ENCODE results near the gene TRIP10. TPM values are rescaled to one million over a fixed set of nuclear protein-coding genes. Genes with fewer than 3 reads are reported as not detected.

The TRIP10 gene
- total and polyA plus RNA-seq, 4 donors: 3.4 to 9.9 (median 7.4) TPM

DNA sequence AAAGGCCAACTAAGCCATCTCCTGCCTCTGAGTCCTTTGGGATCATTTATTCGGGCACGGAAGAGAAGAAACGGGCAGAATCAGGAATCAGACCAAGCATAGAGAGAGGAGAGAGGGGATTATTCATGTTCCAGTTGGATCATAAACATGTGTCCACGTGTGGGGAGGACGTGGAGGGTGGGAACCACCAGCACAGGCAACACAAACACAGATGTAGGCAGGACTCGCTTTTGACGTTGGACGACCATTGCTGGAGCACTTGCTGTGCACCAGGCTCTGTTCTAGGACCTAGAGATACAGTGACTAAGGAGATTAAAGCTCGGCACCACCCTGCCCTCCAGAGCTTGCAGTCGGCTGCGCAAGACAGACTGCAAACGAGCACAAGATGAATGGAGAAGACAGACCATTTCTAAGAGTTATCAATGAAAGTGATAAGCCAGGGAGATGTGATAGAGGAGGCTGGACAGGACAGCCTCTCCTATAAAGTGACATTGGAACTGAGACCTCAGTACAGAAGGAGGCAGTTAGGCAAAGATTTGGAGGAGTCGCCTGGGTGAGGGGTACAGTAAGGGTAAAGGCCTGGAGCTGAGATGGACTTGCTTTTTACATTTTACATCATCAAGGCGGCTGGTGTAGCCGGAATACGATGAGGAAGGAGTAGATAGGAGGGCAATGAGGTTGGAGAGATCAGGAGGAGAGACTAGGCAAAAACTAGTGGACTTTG is 27.0 kb downstream of the TRIP10 start:
- no peaks in the 10 kb centered on the region for H3K36me3 ChIP-seq (ENCODE audit: control insufficient read depth in 4 of 4, insufficient read depth in 3 of 4, low read depth in 1 of 4, low read length in 3 of 4)
- no peaks in the 10 kb centered on the region for H3K9me3 ChIP-seq (ENCODE audit: control insufficient read depth in 4 of 4, low read length in 3 of 4)
- peak overlapping the region in 2 of 3 donors; percentile 13 to 36 for H3K4me3 ChIP-seq (ENCODE audit: low read depth in 1 of 3, low read length in 3 of 3)
- H3K27me3 ChIP-seq (ENCODE audit: control insufficient read depth in 4 of 4, insufficient read depth in 4 of 4, low read length in 3 of 4): no peaks in the 10 kb centered on the region
- peaks cover 12 to 26% (median 19%) of the 10 kb centered on the region in 4 donors for H3K4me1 ChIP-seq (ENCODE audit: control insufficient read depth in 4 of 4, insufficient read depth in 4 of 4, low read length in 3 of 4)
- TF ChIP-seq HNF4A (conservative IDR thresholded peaks at IDR 0.05): peak in 1 of 2 donors; percentile 9
- TF ChIP-seq, protein P1, sequence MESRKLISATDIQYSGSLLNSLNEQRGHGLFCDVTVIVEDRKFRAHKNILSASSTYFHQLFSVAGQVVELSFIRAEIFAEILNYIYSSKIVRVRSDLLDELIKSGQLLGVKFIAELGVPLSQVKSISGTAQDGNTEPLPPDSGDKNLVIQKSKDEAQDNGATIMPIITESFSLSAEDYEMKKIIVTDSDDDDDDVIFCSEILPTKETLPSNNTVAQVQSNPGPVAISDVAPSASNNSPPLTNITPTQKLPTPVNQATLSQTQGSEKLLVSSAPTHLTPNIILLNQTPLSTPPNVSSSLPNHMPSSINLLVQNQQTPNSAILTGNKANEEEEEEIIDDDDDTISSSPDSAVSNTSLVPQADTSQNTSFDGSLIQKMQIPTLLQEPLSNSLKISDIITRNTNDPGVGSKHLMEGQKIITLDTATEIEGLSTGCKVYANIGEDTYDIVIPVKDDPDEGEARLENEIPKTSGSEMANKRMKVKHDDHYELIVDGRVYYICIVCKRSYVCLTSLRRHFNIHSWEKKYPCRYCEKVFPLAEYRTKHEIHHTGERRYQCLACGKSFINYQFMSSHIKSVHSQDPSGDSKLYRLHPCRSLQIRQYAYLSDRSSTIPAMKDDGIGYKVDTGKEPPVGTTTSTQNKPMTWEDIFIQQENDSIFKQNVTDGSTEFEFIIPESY (IDR thresholded peaks at IDR 0.05): no peak
- peak overlapping the region; percentile 8 to 25 for H3K27ac ChIP-seq (ENCODE audit: low read depth in 1 of 2, low read length in 2 of 2)
- DNase-seq (ENCODE audit: low spot score): no peak
- 26% methylated on average over 16 of the region's 16 CpGs for WGBS
- H3K9ac ChIP-seq (ENCODE audit: low read depth in 1 of 2, low read length in 2 of 2): peak overlapping the region in 1 of 2 donors; percentile 25

DNA sequence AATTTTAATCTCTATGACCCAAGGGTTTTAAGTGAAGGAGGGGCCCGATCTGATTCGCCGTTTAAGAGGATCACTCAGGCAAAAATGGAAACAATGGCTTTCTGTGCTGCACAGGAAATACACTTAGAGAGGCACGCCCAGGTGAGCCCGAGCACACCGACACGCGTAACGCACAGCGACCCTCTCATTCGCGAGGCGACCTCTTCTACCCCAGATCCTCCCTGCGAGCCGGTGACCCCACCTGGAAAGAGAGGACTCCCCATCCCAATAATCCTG is 27.5 kb downstream of the TRIP10 start:
- Histone ChIP-seq H3K27me3 (ENCODE audit: control insufficient read depth in 4 of 4, insufficient read depth in 4 of 4, low read length in 3 of 4) (no peaks in the 10 kb centered on the region), H3K4me3 (ENCODE audit: low read depth in 1 of 3, low read length in 3 of 3) (peak overlapping the region in 2 of 3 donors; percentile 13 to 36), H3K27ac (ENCODE audit: low read depth in 1 of 2, low read length in 2 of 2) (no peak overlapping the region), H3K4me1 (ENCODE audit: control insufficient read depth in 4 of 4, insufficient read depth in 4 of 4, low read length in 3 of 4) (peaks cover 12 to 26% (median 19%) of the 10 kb centered on the region in 4 donors), H3K9me3 (ENCODE audit: control insufficient read depth in 4 of 4, low read length in 3 of 4) (no peaks in the 10 kb centered on the region), H3K9ac (ENCODE audit: low read depth in 1 of 2, low read length in 2 of 2) (peak overlapping the region in 1 of 2 donors; percentile 25), H3K36me3 (ENCODE audit: control insufficient read depth in 4 of 4, insufficient read depth in 3 of 4, low read depth in 1 of 4, low read length in 3 of 4) (no peaks in the 10 kb centered on the region)
- DNase-seq (ENCODE audit: low spot score): no peak
- TF ChIP-seq RXRA (IDR thresholded peaks at IDR 0.05): no peak
- no peak for TF ChIP-seq SP1 (IDR thresholded peaks at IDR 0.05)
- TF ChIP-seq TAF1 (conservative IDR thresholded peaks at IDR 0.05): no peak
- TF ChIP-seq, protein P2, sequence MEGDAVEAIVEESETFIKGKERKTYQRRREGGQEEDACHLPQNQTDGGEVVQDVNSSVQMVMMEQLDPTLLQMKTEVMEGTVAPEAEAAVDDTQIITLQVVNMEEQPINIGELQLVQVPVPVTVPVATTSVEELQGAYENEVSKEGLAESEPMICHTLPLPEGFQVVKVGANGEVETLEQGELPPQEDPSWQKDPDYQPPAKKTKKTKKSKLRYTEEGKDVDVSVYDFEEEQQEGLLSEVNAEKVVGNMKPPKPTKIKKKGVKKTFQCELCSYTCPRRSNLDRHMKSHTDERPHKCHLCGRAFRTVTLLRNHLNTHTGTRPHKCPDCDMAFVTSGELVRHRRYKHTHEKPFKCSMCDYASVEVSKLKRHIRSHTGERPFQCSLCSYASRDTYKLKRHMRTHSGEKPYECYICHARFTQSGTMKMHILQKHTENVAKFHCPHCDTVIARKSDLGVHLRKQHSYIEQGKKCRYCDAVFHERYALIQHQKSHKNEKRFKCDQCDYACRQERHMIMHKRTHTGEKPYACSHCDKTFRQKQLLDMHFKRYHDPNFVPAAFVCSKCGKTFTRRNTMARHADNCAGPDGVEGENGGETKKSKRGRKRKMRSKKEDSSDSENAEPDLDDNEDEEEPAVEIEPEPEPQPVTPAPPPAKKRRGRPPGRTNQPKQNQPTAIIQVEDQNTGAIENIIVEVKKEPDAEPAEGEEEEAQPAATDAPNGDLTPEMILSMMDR (IDR thresholded peaks at IDR 0.05; ENCODE audit: low read depth, low read length, missing input control): no peak
- no peak for TF ChIP-seq JUND (IDR thresholded peaks at IDR 0.05)
- TF ChIP-seq HNF4A (conservative IDR thresholded peaks at IDR 0.05): peak in 1 of 2 donors; percentile 31
- no peak for TF ChIP-seq GABPA (IDR thresholded peaks at IDR 0.05 in 1 of 2, conservative IDR thresholded peaks at IDR 0.05 in 1 of 2)
- WGBS: 2% methylated on average over 15 of the region's 15 CpGs

DNA sequence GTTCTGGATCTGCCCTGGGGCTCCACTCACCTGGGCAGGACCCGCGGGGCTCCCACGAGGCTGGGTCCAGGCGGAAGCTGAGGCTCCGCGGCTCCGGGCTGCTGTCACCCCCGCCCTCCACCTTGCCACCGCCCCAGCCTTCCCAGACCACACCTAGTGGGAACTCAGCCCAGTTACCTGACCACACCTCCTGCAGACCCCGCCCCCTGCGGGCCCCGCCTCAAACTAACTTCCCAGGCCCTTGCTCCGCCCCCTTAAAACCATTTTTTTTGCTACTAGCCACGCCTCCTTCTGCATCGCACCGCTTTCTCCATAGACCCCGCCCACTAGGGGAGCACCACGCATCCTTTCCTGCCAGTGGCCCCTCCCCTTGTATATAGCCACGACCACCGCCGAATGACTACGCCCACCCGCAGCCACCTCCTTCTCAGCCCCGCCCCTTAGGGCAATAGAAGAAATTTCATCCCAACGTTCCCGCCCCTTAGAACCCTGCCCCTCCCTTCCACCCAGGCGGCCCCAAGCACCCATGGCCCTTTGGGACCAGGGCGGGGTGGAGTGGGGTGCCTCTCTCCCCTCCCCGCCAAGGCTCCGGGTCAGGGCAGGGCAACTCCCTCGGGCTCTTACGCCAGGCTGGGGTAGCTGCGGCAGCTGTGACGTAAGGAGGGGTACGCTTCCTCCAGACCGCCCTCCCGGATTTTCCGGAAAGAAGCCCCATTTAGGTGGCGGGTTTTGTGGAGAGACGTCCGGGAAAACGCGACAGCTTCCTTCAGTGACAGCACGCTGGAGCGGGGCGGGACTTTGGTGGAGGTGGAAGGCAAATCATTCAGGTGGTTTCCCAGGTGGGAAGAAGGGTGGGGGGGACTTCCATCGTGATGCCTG is 28.1 kb downstream of the TRIP10 start, which contains the start of gene SH2D3A:
SH2D3A (minus strand) TSS at position 79 of the 879 bp plus-strand sequence. CDS start 3,687 bp downstream, outside the sequence.
- Histone ChIP-seq H3K9me3 (ENCODE audit: control insufficient read depth in 4 of 4, low read length in 3 of 4) (no peaks in the 10 kb centered on the region), H3K9ac (ENCODE audit: low read depth in 1 of 2, low read length in 2 of 2) (peak within 1 kb of the TSS in 1 of 2 donors; percentile 25)

More for the DNA sequence above, 28.1 kb downstream of the TRIP10 start, which contains the start of gene SH2D3A:
- no peak for TF ChIP-seq HNF4G (IDR thresholded peaks at IDR 0.05)
- TF ChIP-seq SP1 (IDR thresholded peaks at IDR 0.05): peak; percentile 39
- no peak for TF ChIP-seq JUND (IDR thresholded peaks at IDR 0.05)
- H3K4me1 ChIP-seq (ENCODE audit: control insufficient read depth in 4 of 4, insufficient read depth in 4 of 4, low read length in 3 of 4): peaks cover 12 to 26% (median 19%) of the 10 kb centered on the region in 4 donors
- H3K27ac ChIP-seq (ENCODE audit: low read depth in 1 of 2, low read length in 2 of 2): peak within 1 kb of the TSS; percentile 34 to 57
- no peaks in the 10 kb centered on the region for H3K36me3 ChIP-seq (ENCODE audit: control insufficient read depth in 4 of 4, insufficient read depth in 3 of 4, low read depth in 1 of 4, low read length in 3 of 4)
- peak; percentile 67 for DNase-seq (ENCODE audit: low spot score)
- peak within 1 kb of the TSS in 2 of 3 donors; percentile 13 to 36 for H3K4me3 ChIP-seq (ENCODE audit: low read depth in 1 of 3, low read length in 3 of 3)
- WGBS: 4% methylated on average over 47 of the region's 47 CpGs
- no peaks in the 10 kb centered on the region for H3K27me3 ChIP-seq (ENCODE audit: control insufficient read depth in 4 of 4, insufficient read depth in 4 of 4, low read length in 3 of 4)
